ENCODE results near the gene DNAH8. TPM values are rescaled to one million over a fixed set of nuclear protein-coding genes. Genes with fewer than 3 reads are reported as not detected.

DNAH8 gene
- total RNA-seq, 1 experiment from 2014 or later: 0.05 TPM

- no TSS peak for BruUV-seq (replicated peaks)
- no peak for DNase-seq
- H3K9me3 Mint-ChIP-seq (ENCODE audit: low read depth, unreplicated experiment): no peaks in the 10 kb centered on the region
- no peaks in the 10 kb centered on the region for H3K4me1 Mint-ChIP-seq (ENCODE audit: low read depth, unreplicated experiment)
- H3K27me3 Mint-ChIP-seq (ENCODE audit: unreplicated experiment): peaks cover 6% of the 10 kb centered on the region
- H3K27ac Mint-ChIP-seq (ENCODE audit: unreplicated experiment): no peak overlapping the region
- no peaks in the 10 kb centered on the region for H3K36me3 Mint-ChIP-seq (ENCODE audit: insufficient read depth, unreplicated experiment)
- no peak overlapping the region for H3K4me3 Mint-ChIP-seq (ENCODE audit: low read depth, unreplicated experiment)
- no peak for TF ChIP-seq CTCF (IDR thresholded peaks at IDR 0.05; ENCODE audit: unreplicated experiment)
- intact Hi-C loops (cut with micrococcal nuclease; ENCODE audit: unreplicated experiment): no loop called here
- CTCF ChIA-PET: no interaction called here
Observed at GRCh38 chr6:38861926-38862401, 146.9 kb downstream of the DNAH8 start.

DNA sequence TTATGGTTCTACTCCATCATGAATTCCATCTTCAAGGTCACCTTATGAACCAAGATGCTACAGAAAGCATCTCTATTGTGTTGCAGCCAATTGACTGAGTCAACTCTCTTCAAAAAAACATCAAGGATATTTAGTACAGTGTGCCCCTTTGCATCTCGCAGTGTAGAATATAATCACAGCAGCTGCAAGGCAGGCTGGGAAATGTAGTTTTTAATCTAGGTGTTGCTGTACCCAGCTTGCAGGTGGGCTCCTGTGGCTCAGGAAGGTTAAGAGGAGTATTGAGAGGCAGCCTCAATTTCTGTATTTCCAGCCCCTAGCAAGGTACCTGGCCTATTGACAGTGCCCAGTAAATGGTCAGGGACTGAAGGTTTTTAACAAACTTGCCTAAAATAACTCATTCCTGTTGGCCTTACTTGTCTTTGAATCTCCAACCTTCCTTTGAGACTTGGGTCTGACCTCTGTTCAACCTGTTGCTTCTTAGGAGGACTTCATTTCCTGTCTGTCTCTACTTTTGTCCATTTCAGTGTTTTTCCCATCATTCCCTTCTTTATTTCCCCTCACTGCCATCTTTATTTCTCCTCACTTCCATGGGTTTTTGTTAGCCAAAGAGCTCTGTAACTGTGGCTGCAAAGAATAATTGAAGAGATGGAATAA lies 150.5 kb downstream of the DNAH8 start:
- H3K36me3 Mint-ChIP-seq (ENCODE audit: insufficient read depth, unreplicated experiment): no peaks in the 10 kb centered on the region
- H3K4me1 Mint-ChIP-seq (ENCODE audit: low read depth, unreplicated experiment): no peaks in the 10 kb centered on the region
- no peak for DNase-seq
- no peak for TF ChIP-seq CTCF (IDR thresholded peaks at IDR 0.05; ENCODE audit: unreplicated experiment)
- H3K27ac Mint-ChIP-seq (ENCODE audit: unreplicated experiment): no peak overlapping the region
- CTCF ChIA-PET: interaction anchor here (1.1 kb wide), 1 partner anchor 9 kb away, joined by 3 read pairs; no protein-coding TSS in a partner anchor
- no peak overlapping the region for H3K4me3 Mint-ChIP-seq (ENCODE audit: low read depth, unreplicated experiment)
- BruUV-seq (replicated peaks): no TSS peak
- H3K9me3 Mint-ChIP-seq (ENCODE audit: low read depth, unreplicated experiment): no peaks in the 10 kb centered on the region
- intact Hi-C loops (cut with micrococcal nuclease; ENCODE audit: unreplicated experiment): no loop called here
- H3K27me3 Mint-ChIP-seq (ENCODE audit: unreplicated experiment): peaks cover 15% of the 10 kb centered on the region

DNA sequence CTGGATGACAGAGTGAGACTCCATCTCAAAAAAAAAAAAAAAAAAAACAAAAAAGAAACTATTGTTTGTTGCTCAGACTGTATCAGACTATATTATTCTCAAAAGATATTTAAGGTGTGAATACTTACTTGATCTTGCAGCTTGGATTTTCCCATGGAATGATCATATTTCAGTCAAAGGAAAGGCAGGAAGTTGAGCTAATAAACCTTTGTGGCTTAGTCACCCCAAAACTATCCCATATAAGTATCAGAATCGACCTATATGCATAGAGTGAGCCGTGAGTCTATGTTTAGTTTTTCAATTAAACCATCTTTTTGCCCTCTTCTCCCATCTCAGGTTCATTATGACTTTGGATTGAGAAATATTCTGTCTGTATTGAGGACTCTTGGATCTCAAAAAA lies 152.6 kb downstream of the DNAH8 start:
- no peak overlapping the region for H3K4me3 Mint-ChIP-seq (ENCODE audit: low read depth, unreplicated experiment)
- CTCF ChIA-PET: interaction anchor here (0.7 kb wide), 2 partner anchors 14 to 25 kb away, joined by 4 to 6 read pairs; no protein-coding TSS in a partner anchor
- peaks cover 15% of the 10 kb centered on the region for H3K27me3 Mint-ChIP-seq (ENCODE audit: unreplicated experiment)
- no peaks in the 10 kb centered on the region for H3K9me3 Mint-ChIP-seq (ENCODE audit: low read depth, unreplicated experiment)
- no peaks in the 10 kb centered on the region for H3K36me3 Mint-ChIP-seq (ENCODE audit: insufficient read depth, unreplicated experiment)
- no peak for TF ChIP-seq CTCF (IDR thresholded peaks at IDR 0.05; ENCODE audit: unreplicated experiment)
- BruUV-seq (replicated peaks): no TSS peak
- H3K27ac Mint-ChIP-seq (ENCODE audit: unreplicated experiment): no peak overlapping the region
- no peaks in the 10 kb centered on the region for H3K4me1 Mint-ChIP-seq (ENCODE audit: low read depth, unreplicated experiment)
- intact Hi-C loops (cut with micrococcal nuclease; ENCODE audit: unreplicated experiment): no loop called here
- no peak for DNase-seq

DNA sequence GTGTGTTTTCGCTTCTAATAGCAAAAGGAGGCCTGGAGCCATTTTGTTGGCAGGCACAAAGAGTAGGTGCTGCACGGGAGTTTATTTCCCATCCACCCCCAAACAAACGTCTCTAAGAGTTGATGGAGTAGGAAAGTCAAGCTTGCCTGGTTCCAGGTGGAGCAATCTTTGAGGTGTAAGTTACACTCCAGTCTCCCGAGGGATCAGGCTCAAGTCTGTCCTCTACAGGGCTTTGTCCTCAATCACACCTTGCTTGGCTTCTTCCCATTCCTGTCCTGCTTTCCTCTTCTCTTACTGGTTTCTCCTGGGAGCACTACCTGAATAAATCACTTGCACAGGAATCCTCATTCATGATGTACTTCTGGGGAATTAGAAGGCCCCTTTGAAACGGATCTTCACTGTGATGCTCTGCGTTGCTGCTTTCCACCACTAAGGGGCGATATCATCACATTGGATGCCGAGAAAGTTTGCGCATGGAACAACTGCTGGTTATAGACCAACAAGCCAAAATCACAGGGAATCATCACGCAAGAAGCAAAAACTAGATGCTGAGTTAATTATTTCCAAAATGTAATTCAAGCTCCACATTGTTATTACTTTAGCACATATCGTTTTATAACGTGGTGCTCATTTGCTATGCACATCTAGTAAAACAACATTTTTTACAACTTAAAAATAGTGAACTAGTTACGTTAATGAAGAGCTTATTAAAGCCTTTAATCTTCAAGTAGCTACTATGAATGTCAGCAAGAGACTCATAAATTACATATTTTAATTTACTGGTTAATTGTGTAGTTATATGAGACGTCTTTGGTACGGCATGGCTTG lies 156.8 kb downstream of the DNAH8 start:
- no peak overlapping the region for H3K27ac Mint-ChIP-seq (ENCODE audit: unreplicated experiment)
- H3K27me3 Mint-ChIP-seq (ENCODE audit: unreplicated experiment): peaks cover 15% of the 10 kb centered on the region
- no peaks in the 10 kb centered on the region for H3K36me3 Mint-ChIP-seq (ENCODE audit: insufficient read depth, unreplicated experiment)
- no TSS peak for BruUV-seq (replicated peaks)
- H3K9me3 Mint-ChIP-seq (ENCODE audit: low read depth, unreplicated experiment): no peaks in the 10 kb centered on the region
- no peaks in the 10 kb centered on the region for H3K4me1 Mint-ChIP-seq (ENCODE audit: low read depth, unreplicated experiment)
- no peak overlapping the region for H3K4me3 Mint-ChIP-seq (ENCODE audit: low read depth, unreplicated experiment)
- CTCF ChIA-PET: interaction anchor here (0.8 to 1.7 kb wide), 3 partner anchors 61 to 125 kb away, joined by 3 to 16 read pairs (median 3); no protein-coding TSS in a partner anchor
- intact Hi-C loops (cut with micrococcal nuclease; ENCODE audit: unreplicated experiment): loop anchor here (1.0 to 5.0 kb wide), 3 partner anchors 61 to 439 kb away; no protein-coding TSS in a partner anchor
- DNase-seq: peak; percentile 74
- peak; percentile 91 for TF ChIP-seq CTCF (IDR thresholded peaks at IDR 0.05; ENCODE audit: unreplicated experiment)
